WTC11 (cell line): ENCODE results near the gene TMA7. TPM values are rescaled to one million over a fixed set of nuclear protein-coding genes. Genes with fewer than 3 reads are reported as not detected.

Experiments
- ATAC-seq: fragments of 200-7000 bp; cut with Tn5 transposase; 2 replicates; pipeline ENCODE4 v1.10.0; 2021; ENCODE audit warnings: mild to moderate bottlenecking, moderate library complexity
- CTCF ChIA-PET: fragments of 300-600 bp; sonication (Branson Sonifier 250); formaldehyde crosslinking; loops from one replicate; lab custom pipeline; 2021; ENCODE audit warnings: antibody characterized with exemption; lab: Charles Lee
- POLR2A ChIA-PET: fragments of 350-600 bp; sonication (Branson Sonifier 250); formaldehyde crosslinking; loops from one replicate; lab custom pipeline; 2021; ENCODE audit warnings: antibody characterized with exemption; lab: Charles Lee
- DNase-seq: peaks from one replicate; pipeline ENCODE4 v3.0.0; 2021; ENCODE audit warnings: low spot score
- H3K27ac Mint-ChIP-seq: 2 replicates; pipeline ENCODE4 v1.8.0; 2021; ENCODE audit warnings: mixed read lengths
- H3K27me3 Mint-ChIP-seq: 2 replicates; pipeline ENCODE4 v1.8.0; 2021; ENCODE audit warnings: low read depth, mild to moderate bottlenecking, moderate library complexity, mixed read lengths
- H3K36me3 Mint-ChIP-seq: 2 replicates; pipeline ENCODE4 v1.8.0; 2021; ENCODE audit warnings: mixed read lengths
- H3K4me1 Mint-ChIP-seq: 2 replicates; pipeline ENCODE4 v1.8.0; 2022; ENCODE audit warnings: mixed read lengths
- H3K4me3 Mint-ChIP-seq: 2 replicates; pipeline ENCODE4 v1.8.0; 2021; ENCODE audit warnings: mild to moderate bottlenecking, moderate library complexity, mixed read lengths
- H3K9me3 Mint-ChIP-seq: 2 replicates; pipeline ENCODE4 v1.8.0; 2021; ENCODE audit warnings: mixed read lengths
- NR3C1 ChIP-seq: sonication (generic); formaldehyde crosslinking; conservative IDR thresholded peaks from 2 replicates; pipeline ENCODE4 v1.8.1; 2023; ENCODE audit warnings: low read depth, mild to moderate bottlenecking, missing genetic modification reagents
- ZNF121 ChIP-seq: sonication (generic); formaldehyde crosslinking; IDR thresholded peaks from 2 replicates; pipeline ENCODE4 v1.8.0; 2023; ENCODE audit warnings: missing genetic modification reagents
- ZSCAN18 ChIP-seq: fragments of 250-450 bp; sonication (Bioruptor Pico); IDR thresholded peaks from 2 replicates; pipeline ENCODE4 v2.1.2; 2022; ENCODE audit warnings: mild to moderate bottlenecking, moderate library complexity
- total RNA-seq: library from RNA; stranded (reverse); gene quantifications from 3 replicates; pipeline ENCODE4 v1.2.3, GENCODE V29; 2021

TMA7 gene
- total RNA-seq, 1 experiment from 2014 or later, result 318 TPM

- no peak for ATAC-seq
- Mint-ChIP-seq H3K27me3 (no peaks in the 10 kb centered on the region), H3K9me3 (0 out of 2 replicates have a peak, but pooled peaks cover 3% of the 10 kb centered on the region), H3K27ac (no peak overlapping the region), H3K36me3 (peaks cover 21% of the 10 kb centered on the region), H3K4me1 (peaks cover 22% of the 10 kb centered on the region)
- no peak for DNase-seq
- CTCF ChIA-PET, result interaction anchor here (0.6 to 1.9 kb wide), 2 partner anchors 20 to 56 kb away, joined by 3 to 6 read pairs; no protein-coding TSS in a partner anchor
- POLR2A ChIA-PET, result no interaction called here
- TF ChIP-seq NR3C1 (CRISPR knock-in tag), result no peak
- TF ChIP-seq, all 79 proteins: peak for 0
- no peak overlapping the region for H3K4me3 Mint-ChIP-seq
These were observed 52.6 kb downstream of the TMA7 start for GRCh38 chr3:48492461-48493202.

GRCh38 chr3:48493203-48493501 is 53.1 kb downstream of the TMA7 start:
- POLR2A ChIA-PET, result interaction anchor here (0.7 kb wide), 1 partner anchor 1524 kb away, joined by 8 read pairs; no protein-coding TSS in a partner anchor
- ATAC-seq, result no peak

More at GRCh38 chr3:48493203-48493501, 53.1 kb downstream of the TMA7 start:
- no peak for TF ChIP-seq ZSCAN18
- peak; percentile 79; the same call in 1 of the 2 replicates for TF ChIP-seq ZNF121 (CRISPR knock-in tag)
- Mint-ChIP-seq H3K27ac (no peak overlapping the region), H3K4me3 (no peak overlapping the region), H3K4me1 (peaks cover 22% of the 10 kb centered on the region), H3K9me3 (peaks cover 2% of the 10 kb centered on the region), H3K36me3 (peaks cover 21% of the 10 kb centered on the region), H3K27me3 (no peaks in the 10 kb centered on the region)
- CTCF ChIA-PET, result interaction anchor here (1.1 to 1.9 kb wide), 2 partner anchors 56 to 57 kb away, joined by 4 to 6 read pairs; no protein-coding TSS in a partner anchor
- DNase-seq, result no peak

Other genes with a start within 250 kb of the TMA7 start
- not detected in 3 replicates for gene CAMP, start 216.8 kb upstream of the TMA7 start, total RNA-seq
- 96.1 to 104 TPM (median 102 TPM) in 3 replicates for gene ZNF589, start 199.2 kb upstream of the TMA7 start, total RNA-seq
- 9.9 to 13.4 TPM (median 11.0 TPM) in 3 replicates for gene NME6, start 138.9 kb upstream of the TMA7 start, total RNA-seq
- not detected in 3 replicates for gene SPINK8, start 106.6 kb upstream of the TMA7 start, total RNA-seq
- 1.9 to 2.5 TPM (median 2.0 TPM) in 3 replicates for gene FBXW12, start 68.0 kb upstream of the TMA7 start, total RNA-seq
- 119 to 143 TPM (median 125 TPM) in 3 replicates for gene PLXNB1, start 10.2 kb upstream of the TMA7 start, total RNA-seq
- 23.9 to 25.1 TPM (median 24.7 TPM) in 3 replicates for gene CCDC51, start 138 bp upstream of the TMA7 start, total RNA-seq
- gene ATRIP, start 6.5 kb downstream of the TMA7 start, total RNA-seq, result 15.5 to 18.2 TPM (median 15.6 TPM) in 3 replicates
- gene SHISA5, start 63.9 kb downstream of the TMA7 start, total RNA-seq, result 137 to 165 TPM (median 158 TPM) in 3 replicates
- gene PFKFB4, start 116.5 kb downstream of the TMA7 start, total RNA-seq, result 18.0 to 26.8 TPM (median 26.7 TPM) in 3 replicates
- 0.34 to 0.46 TPM in 2 of 3 replicates, not detected in the other for gene UCN2, start 123.5 kb downstream of the TMA7 start, total RNA-seq
- gene COL7A1, start 155.1 kb downstream of the TMA7 start, total RNA-seq, result 8.1 to 16.1 TPM (median 15.4 TPM) in 3 replicates
- 313 to 326 TPM (median 323 TPM) in 3 replicates for gene UQCRC1, start 169.4 kb downstream of the TMA7 start, total RNA-seq
- gene TMEM89, start 181.5 kb downstream of the TMA7 start, total RNA-seq, result 0.53 to 0.66 TPM in 2 of 3 replicates, not detected in the other
- gene SLC26A6, start 195.2 kb downstream of the TMA7 start, total RNA-seq, result 57.2 to 58.9 TPM (median 57.8 TPM) in 3 replicates
- gene CELSR3, start 222.6 kb downstream of the TMA7 start, total RNA-seq, result 27.9 to 35.7 TPM (median 32.7 TPM) in 3 replicates
- gene NCKIPSD, start 245.7 kb downstream of the TMA7 start, total RNA-seq, result 40.1 to 50.1 TPM (median 47.1 TPM) in 3 replicates